ENCODE data around the gene EFNA2. TPM values are rescaled to one million over a fixed set of nuclear protein-coding genes. Genes with fewer than 3 reads are reported as not detected.

EFNA2 gene
- total RNA-seq, 1 experiment from 2014 or later, result 14.3 TPM

- WGBS (ENCODE audit: extremely low coverage, insufficient read length, low lambda C conversion rate), result no CpG with 5 or more reads among the region's 44 CpGs
- Histone ChIP-seq H2AK5ac (ENCODE audit: insufficient read length, low read length) (no peak overlapping the region), H3K9me3 (ENCODE audit: control insufficient read depth, low read depth, low read length) (no peaks in the 10 kb centered on the region), H4K91ac (ENCODE audit: insufficient read length, low read depth, low read length) (no peak overlapping the region), H3K14ac (ENCODE audit: insufficient read depth, low read length) (peak overlapping the region; percentile 10; the same call in 1 of the 2 replicates), H3T11ph (ENCODE audit: low read length) (no peak overlapping the region), H3K23ac (ENCODE audit: insufficient read length, low read depth, low read length) (no peak overlapping the region), H2BK120ac (ENCODE audit: low read depth, low read length, poor library complexity, severe bottlenecking) (no peak overlapping the region), H4K8ac (replicated peaks; ENCODE audit: insufficient read length, low read depth, low read length) (no peak overlapping the region), H2BK5ac (ENCODE audit: insufficient read length, low read length) (no peak overlapping the region), H4K20me1 (ENCODE audit: control insufficient read depth, insufficient read depth, insufficient read length) (no peaks in the 10 kb centered on the region), H3K27ac (ENCODE audit: insufficient read length, low read depth, low read length) (no peak overlapping the region), H4K5ac (ENCODE audit: insufficient read length, low read depth, low read length) (no peak overlapping the region), H3K56ac (ENCODE audit: insufficient read length, low read depth, low read length) (no peak overlapping the region), H3K79me2 (ENCODE audit: insufficient read depth, low read length) (peaks cover 4% of the 10 kb centered on the region; the same call in 1 of the 2 replicates), H2BK12ac (ENCODE audit: insufficient read length, low read depth, low read length) (no peak overlapping the region), H3K18ac (ENCODE audit: insufficient read length, low read depth, low read length) (no peak overlapping the region), H3K4me2 (ENCODE audit: insufficient read depth, insufficient read length, low read length) (peak overlapping the region; percentile 2), H3K79me1 (ENCODE audit: insufficient read depth, low read depth, low read length, poor library complexity, severe bottlenecking) (peaks cover 9% of the 10 kb centered on the region), H2AFZ (ENCODE audit: low read length) (no peak overlapping the region), H3K27me3 (ENCODE audit: insufficient read depth, low read length) (no peaks in the 10 kb centered on the region), H3K9ac (ENCODE audit: extremely low read depth, insufficient read length, low read length) (peak overlapping the region; percentile 10), H2BK20ac (ENCODE audit: low read depth, low read length, poor library complexity, severe bottlenecking) (no peak overlapping the region), H3K4me1 (ENCODE audit: insufficient read depth, low read length) (no peaks in the 10 kb centered on the region), H3K23me2 (ENCODE audit: insufficient read length, low read depth, low read length, poor library complexity, severe bottlenecking) (peaks cover 13% of the 10 kb centered on the region), H3K4ac (ENCODE audit: low read depth, low read length) (no peak overlapping the region), H2BK15ac (ENCODE audit: low read depth, low read length) (no peak overlapping the region)
- no peaks in the 10 kb centered on the region for H3K9me3 Mint-ChIP-seq
- peak; percentile 66 for DNase-seq
- H3K4me1 Mint-ChIP-seq, result peaks cover 38 to 45% of the 10 kb centered on the region in 2 experiments
- TF ChIP-seq CTCF (conservative IDR thresholded peaks at IDR 0.05), result no peak
- H3K36me3 Mint-ChIP-seq (ENCODE audit: insufficient read depth in 1 of 3, low read depth in 3 of 3), result peaks cover 36 to 75% (median 54%) of the 10 kb centered on the region in 3 experiments
- no peaks in the 10 kb centered on the region; the same call in 1 of the 2 replicates for H3K27me3 Mint-ChIP-seq (ENCODE audit: low read depth)
- peak overlapping the region; percentile 62 to 81 for H3K4me3 Mint-ChIP-seq
- peak overlapping the region; percentile 87 to 99 (median 95); a peak in 4 of 7 replicates for H3K27ac Mint-ChIP-seq
Observed at GRCh38 chr19:1274852-1275259, 10.8 kb upstream of the EFNA2 start.
